ENCODE results near the gene ANXA7. TPM values are rescaled to one million over a fixed set of nuclear protein-coding genes. Genes with fewer than 3 reads are reported as not detected.

ANXA7 gene
- polyA plus RNA-seq (2013, experiment 1 of 2; ENCODE audit: insufficient read length) = 79.8 TPM
- 77.8 TPM for polyA plus RNA-seq (2013, experiment 2 of 2; ENCODE audit: insufficient read length)

- peak; percentile 82 for DNase-seq
Observed at GRCh38 chr10:73413528-73414229, at the start of gene ANXA7. Gene ANXA7 (minus strand): TSS chr10:73414058. CDS start chr10:73400856, 13,202 bp downstream.

- DNase-seq = no peak
Observed at GRCh38 chr10:73460897-73461296, 47.0 kb upstream of the ANXA7 start.

- DNase-seq = peak; percentile 32
Observed at GRCh38 chr10:73459683-73460314, 45.9 kb upstream of the ANXA7 start.

GRCh38 chr10:73456187-73456890 lies 42.5 kb upstream of the ANXA7 start:
- DNase-seq = no peak

- no peak for DNase-seq
Observed at GRCh38 chr10:73449113-73449512, 35.3 kb upstream of the ANXA7 start.

- no peak for DNase-seq
Observed at GRCh38 chr10:73448384-73448783, 34.5 kb upstream of the ANXA7 start.

- no peak for DNase-seq
Observed at GRCh38 chr10:73446926-73447325, 33.1 kb upstream of the ANXA7 start.

GRCh38 chr10:73444457-73444856 lies 30.6 kb upstream of the ANXA7 start:
- no peak for DNase-seq

- DNase-seq = peak; percentile 43
Observed at GRCh38 chr10:73439605-73440312, 25.9 kb upstream of the ANXA7 start.

GRCh38 chr10:73439055-73439454 lies 25.2 kb upstream of the ANXA7 start:
- peak; percentile 33 for DNase-seq

- DNase-seq = no peak
Observed at GRCh38 chr10:73433538-73433867, 19.6 kb upstream of the ANXA7 start, which contains the start of gene MSS51. Gene MSS51 (minus strand): TSS chr10:73433561. CDS start chr10:73428284, 5,277 bp downstream.

GRCh38 chr10:73432646-73433537 lies 19.0 kb upstream of the ANXA7 start:
- no peak for DNase-seq

- no peak for DNase-seq
Observed at GRCh38 chr10:73426318-73426717, 12.5 kb upstream of the ANXA7 start.

GRCh38 chr10:73424478-73424877 lies 10.6 kb upstream of the ANXA7 start:
- no peak for DNase-seq

- no peak for DNase-seq
Observed at GRCh38 chr10:73423309-73423708, 9.5 kb upstream of the ANXA7 start.

GRCh38 chr10:73416571-73416970 lies 2.7 kb upstream of the ANXA7 start:
- no peak for DNase-seq

GRCh38 chr10:73414230-73414945 lies 530 bp upstream of the ANXA7 start:
- no peak for DNase-seq

- no peak for DNase-seq
Observed at GRCh38 chr10:73413108-73413527, 740 bp downstream of the ANXA7 start.

GRCh38 chr10:73410897-73411296 lies 3.0 kb downstream of the ANXA7 start:
- no peak for DNase-seq

- no peak for DNase-seq
Observed at GRCh38 chr10:73408978-73409521, 4.8 kb downstream of the ANXA7 start.

- no peak for DNase-seq
Observed at GRCh38 chr10:73408061-73408460, 5.8 kb downstream of the ANXA7 start.
